ENCODE data around the gene PRICKLE1.

Gene PRICKLE1

GRCh38 chr12:42589465-42590329 is at the start of gene PRICKLE1:
PRICKLE1 (minus strand) TSS chr12:42589746; CDS start chr12:42472516, 117,230 bp downstream.
- no peak for DNase-seq (ENCODE audit: low read depth in 2 of 2)

GRCh38 chr12:42638697-42639096 is 49.2 kb upstream of the PRICKLE1 start:
- no peak for DNase-seq (ENCODE audit: low read depth in 2 of 2)

GRCh38 chr12:42638011-42638410 is 48.5 kb upstream of the PRICKLE1 start:
- no peak for DNase-seq (ENCODE audit: low read depth in 2 of 2)

- DNase-seq (ENCODE audit: low read depth in 2 of 2): no peak
Measured at GRCh38 chr12:42636993-42637392, 47.4 kb upstream of the PRICKLE1 start.

GRCh38 chr12:42633594-42633993 is 44.0 kb upstream of the PRICKLE1 start:
- no peak for DNase-seq (ENCODE audit: low read depth in 2 of 2)

GRCh38 chr12:42631513-42631912 is 42.0 kb upstream of the PRICKLE1 start:
- DNase-seq (ENCODE audit: low read depth in 2 of 2): no peak

- no peak for DNase-seq (ENCODE audit: low read depth in 2 of 2)
Measured at GRCh38 chr12:42630314-42630713, 40.8 kb upstream of the PRICKLE1 start.

- no peak for DNase-seq (ENCODE audit: low read depth in 2 of 2)
Measured at GRCh38 chr12:42627151-42627550, 37.6 kb upstream of the PRICKLE1 start.

- no peak for DNase-seq (ENCODE audit: low read depth in 2 of 2)
Measured at GRCh38 chr12:42625611-42626010, 36.1 kb upstream of the PRICKLE1 start.

GRCh38 chr12:42617622-42618021 is 28.1 kb upstream of the PRICKLE1 start:
- DNase-seq (ENCODE audit: low read depth in 2 of 2): no peak

GRCh38 chr12:42615006-42615405 is 25.5 kb upstream of the PRICKLE1 start:
- DNase-seq (ENCODE audit: low read depth in 2 of 2): no peak

GRCh38 chr12:42612231-42612613 is 22.7 kb upstream of the PRICKLE1 start:
- no peak for DNase-seq (ENCODE audit: low read depth in 2 of 2)

- DNase-seq (ENCODE audit: low read depth in 2 of 2): no peak
Measured at GRCh38 chr12:42611571-42612230, 22.2 kb upstream of the PRICKLE1 start.

- DNase-seq (ENCODE audit: low read depth in 2 of 2): no peak
Measured at GRCh38 chr12:42609605-42610004, 20.1 kb upstream of the PRICKLE1 start.

GRCh38 chr12:42608196-42608825 is 18.8 kb upstream of the PRICKLE1 start:
- no peak for DNase-seq (ENCODE audit: low read depth in 2 of 2)

- DNase-seq (ENCODE audit: low read depth in 2 of 2): no peak
Measured at GRCh38 chr12:42607584-42608058, 18.1 kb upstream of the PRICKLE1 start.

- DNase-seq (ENCODE audit: low read depth in 2 of 2): no peak
Measured at GRCh38 chr12:42606471-42606870, 16.9 kb upstream of the PRICKLE1 start.

- DNase-seq (ENCODE audit: low read depth in 2 of 2): no peak
Measured at GRCh38 chr12:42605685-42606084, 16.1 kb upstream of the PRICKLE1 start.

GRCh38 chr12:42603246-42603990 is 13.9 kb upstream of the PRICKLE1 start:
- DNase-seq (ENCODE audit: low read depth in 2 of 2): no peak

- DNase-seq (ENCODE audit: low read depth in 2 of 2): no peak
Measured at GRCh38 chr12:42593874-42594273, 4.3 kb upstream of the PRICKLE1 start.

GRCh38 chr12:42590330-42590934 is 886 bp upstream of the PRICKLE1 start:
- no peak for DNase-seq (ENCODE audit: low read depth in 2 of 2)

Measured in activated CD4-positive, alpha-beta T cell treated with anti-CD3 and anti-CD28 coated beads for 24 hours (primary cell).